ENCODE measurements around the gene CLIP1.
"Not testable (repeated sequence)": the region's sequence is repeated elsewhere in the genome, so short reads cannot be mapped to it uniquely, and the experiment has no call there.

Gene CLIP1

GRCh38 chr12:122421821-122422729 is at the start of gene CLIP1:
TSS of gene CLIP1 (minus strand) at chr12:122422669. CDS start at chr12:122380452, 42,217 bp downstream.
- DNase-seq = peak; percentile 79

DNA sequence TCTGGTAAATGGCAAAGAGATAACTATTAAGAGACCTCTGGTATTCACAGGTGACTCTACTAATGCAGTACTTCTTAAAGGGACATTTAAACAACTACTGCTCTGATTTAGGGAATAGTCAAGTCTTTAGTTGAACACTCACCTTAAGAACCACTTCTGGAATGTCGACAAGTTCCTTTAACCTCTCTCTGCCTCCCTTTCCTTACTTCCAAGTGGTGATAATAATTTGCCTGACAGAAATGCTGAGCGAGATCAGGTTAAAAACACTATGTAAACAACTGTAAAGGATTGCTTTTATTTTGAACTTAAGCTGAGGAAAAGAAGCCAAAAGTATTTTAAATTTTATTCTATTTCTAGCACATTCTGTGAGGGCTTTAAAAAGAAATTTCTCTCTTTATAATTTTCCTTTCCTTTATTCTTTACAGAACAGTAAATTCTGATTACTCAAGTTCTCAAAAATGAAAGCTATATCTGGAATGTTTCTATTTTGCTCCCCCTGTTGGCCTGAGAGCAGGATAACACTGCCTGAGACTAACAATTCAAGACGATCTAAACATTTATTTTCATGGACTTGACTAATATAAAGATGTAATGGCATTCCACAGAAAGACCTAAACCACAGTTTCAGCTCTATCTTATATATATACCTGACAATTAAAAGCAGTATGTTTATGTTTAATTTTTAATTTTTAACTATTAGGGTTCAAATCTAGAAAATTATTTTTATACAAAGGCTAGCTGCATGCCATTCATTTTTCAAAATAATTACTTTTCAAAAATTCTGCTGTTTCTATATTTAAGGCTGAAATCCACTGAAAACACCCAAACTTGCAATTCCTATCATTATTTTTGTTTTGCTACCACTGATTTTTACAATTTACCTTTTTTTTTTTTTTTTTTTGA is 49.1 kb upstream of the CLIP1 start:
- peak; percentile 23 for DNase-seq

GRCh38 chr12:122470576-122470975 is 48.1 kb upstream of the CLIP1 start:
- DNase-seq = not testable (repeated sequence)

GRCh38 chr12:122469856-122470255 is 47.4 kb upstream of the CLIP1 start:
- DNase-seq = not testable (repeated sequence)

DNA sequence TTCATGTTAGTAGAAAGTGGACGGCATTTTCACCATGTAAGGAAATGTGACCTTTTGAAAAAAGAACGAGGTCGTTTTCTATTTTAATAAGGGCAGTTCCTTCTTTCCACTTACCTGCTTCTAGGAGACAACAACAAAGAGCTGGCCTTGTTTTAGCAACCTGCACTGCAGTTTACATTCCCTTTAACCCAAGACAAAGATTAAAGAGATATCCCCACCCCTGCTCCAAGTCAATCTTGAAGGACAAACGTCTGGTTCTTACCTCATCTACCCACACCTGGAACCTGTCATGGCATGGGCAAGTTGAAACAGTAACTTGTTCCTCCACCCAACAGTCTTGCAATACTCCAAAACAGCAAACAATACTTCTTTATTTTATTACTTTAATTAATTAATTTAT is 45.5 kb upstream of the CLIP1 start:
- DNase-seq = no peak

DNA sequence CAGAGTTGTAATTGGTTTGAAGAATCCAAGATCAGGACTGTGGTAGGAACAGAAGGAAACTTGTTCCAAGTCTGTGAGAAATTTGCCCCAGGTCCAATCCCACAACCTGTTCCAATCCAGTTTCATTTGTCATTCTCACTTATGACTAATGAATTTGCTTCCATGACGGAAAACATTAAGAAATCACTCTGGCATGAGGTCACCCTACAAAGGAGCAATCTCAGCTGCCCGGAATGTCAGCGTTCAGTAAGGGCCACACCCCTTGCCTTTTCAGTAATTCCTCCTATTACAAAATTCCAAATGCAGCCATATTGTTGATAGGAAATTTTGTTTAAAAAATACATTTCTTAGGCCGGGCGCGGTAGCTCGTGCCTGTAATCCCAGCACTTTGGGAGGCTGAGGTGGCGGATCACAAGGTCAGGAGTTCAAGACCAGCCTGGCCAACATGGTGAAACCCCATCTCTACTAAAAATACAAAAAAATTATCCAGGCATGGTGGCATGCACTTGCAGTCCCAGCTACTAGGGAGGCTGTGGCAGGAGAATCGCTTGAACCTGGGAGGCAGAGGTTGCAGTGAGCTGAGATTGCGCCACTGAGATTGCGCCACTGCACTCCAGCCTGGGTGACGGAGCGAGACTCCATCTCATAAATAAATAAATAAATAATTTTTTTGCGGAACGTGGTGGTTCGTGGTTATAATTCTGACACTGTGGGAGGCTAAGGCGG is 42.0 kb upstream of the CLIP1 start:
- DNase-seq = peak; percentile 94

DNA sequence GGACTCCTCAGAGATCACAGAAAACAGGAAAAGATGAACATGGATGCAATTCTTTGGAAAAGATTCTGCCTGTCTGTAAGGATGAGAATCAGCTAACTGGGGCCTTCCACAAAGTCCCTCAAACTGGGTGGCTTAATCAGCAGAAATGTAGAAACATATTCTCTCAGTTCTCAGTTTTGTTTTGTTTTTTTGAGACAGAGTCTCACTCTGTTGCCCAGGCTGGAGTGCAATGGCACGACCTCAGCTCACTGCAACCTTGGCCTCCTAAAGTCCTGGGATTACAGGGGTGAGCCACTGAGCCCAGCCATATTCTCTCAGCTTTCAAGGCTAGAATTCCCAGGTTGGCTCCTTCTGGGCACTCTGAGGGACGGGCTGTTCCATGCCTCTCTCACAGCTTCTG is 38.2 kb upstream of the CLIP1 start:
- no peak for DNase-seq

DNA sequence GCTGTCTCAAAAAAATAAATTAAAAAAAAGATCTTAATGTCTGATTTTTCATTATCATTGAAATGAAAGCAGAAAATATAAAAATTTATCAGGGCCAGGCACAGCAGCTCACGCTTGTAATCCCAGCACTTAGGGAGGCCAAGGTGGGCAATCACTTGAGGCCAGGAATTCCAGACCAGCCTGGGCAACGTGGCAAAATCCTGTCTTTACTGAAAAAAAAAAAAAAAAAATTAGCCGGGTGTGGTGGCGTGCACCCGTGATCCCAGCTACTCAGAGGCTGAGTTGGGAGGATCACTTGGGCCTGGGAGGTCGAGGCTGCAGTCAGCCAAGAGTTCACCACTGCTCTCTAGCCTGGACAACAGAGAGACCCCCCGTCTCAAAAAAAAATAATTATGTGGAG is 37.6 kb upstream of the CLIP1 start:
- no peak for DNase-seq

GRCh38 chr12:122459211-122459610 is 36.7 kb upstream of the CLIP1 start:
- DNase-seq = no peak

- no peak for DNase-seq
Measured at GRCh38 chr12:122458105-122459035, 35.9 kb upstream of the CLIP1 start.

DNA sequence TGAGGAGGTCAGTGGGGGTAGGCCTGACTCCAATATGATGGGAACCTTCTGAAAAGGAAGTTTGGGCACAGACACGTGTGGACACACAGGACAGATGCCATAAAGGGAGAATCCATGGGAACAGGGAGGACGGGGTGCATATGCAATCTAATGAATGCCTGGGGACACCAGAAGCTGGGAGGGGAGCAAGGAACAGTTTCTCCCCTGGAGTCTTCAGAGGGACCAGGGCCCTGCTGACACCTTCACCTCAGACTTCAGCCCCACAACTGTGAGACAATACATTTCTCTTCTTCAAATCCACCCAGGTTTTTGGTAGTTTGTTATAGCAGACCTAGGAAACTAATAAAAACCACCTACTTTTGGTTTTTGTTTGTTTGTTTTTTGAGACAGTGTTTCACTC is 35.2 kb upstream of the CLIP1 start:
- DNase-seq = no peak

GRCh38 chr12:122454739-122455138 is 32.3 kb upstream of the CLIP1 start:
- no peak for DNase-seq

GRCh38 chr12:122454250-122454721 is 31.8 kb upstream of the CLIP1 start:
- DNase-seq = no peak

GRCh38 chr12:122452701-122453285 is 30.3 kb upstream of the CLIP1 start:
- DNase-seq = no peak

- DNase-seq = peak; percentile 87
Measured at GRCh38 chr12:122449317-122449716, 26.8 kb upstream of the CLIP1 start.

DNA sequence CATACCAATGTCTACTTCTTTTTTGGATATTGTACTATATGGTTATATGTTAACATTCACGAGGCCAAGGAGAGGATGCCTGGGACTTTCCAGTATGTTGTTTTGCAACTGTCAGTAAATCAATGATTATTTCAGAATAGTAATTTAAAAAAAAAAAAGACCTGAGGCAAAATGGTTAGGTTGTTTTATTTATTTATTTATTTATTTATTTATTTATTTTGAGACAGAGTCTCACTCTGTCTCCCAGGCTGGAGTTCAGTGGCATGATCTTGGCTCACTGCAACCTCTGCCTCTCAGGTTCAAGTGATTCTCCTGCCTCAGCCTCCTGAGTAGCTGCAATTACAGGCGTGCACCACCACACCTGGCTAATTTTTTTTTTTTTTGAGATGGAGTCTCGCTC is 25.4 kb upstream of the CLIP1 start:
- DNase-seq = not testable (repeated sequence)

GRCh38 chr12:122446390-122446789 is 23.9 kb upstream of the CLIP1 start:
- DNase-seq = not testable (repeated sequence)

GRCh38 chr12:122444071-122444470 is 21.6 kb upstream of the CLIP1 start:
- not testable (repeated sequence) for DNase-seq

DNA sequence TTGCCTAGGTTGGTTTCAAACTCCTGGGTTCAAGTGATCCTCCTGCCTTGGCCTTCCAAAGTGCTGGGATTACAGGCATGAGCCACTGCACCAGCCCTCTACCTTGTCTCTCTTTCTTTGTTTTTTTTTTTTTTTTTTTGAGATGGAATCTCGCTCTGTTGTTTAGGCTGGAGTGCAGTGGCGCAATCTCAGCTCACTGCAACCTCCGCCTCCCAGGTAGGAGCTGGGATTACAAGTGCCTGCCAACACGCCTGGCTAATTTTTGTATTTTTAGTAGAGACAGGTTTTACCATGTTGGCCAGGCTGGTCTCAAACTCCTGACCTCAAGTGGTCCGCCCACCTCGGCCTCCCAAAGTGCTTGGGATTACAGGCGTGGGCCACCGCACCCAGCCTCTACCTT is 16.4 kb upstream of the CLIP1 start:
- not testable (repeated sequence) for DNase-seq

DNA sequence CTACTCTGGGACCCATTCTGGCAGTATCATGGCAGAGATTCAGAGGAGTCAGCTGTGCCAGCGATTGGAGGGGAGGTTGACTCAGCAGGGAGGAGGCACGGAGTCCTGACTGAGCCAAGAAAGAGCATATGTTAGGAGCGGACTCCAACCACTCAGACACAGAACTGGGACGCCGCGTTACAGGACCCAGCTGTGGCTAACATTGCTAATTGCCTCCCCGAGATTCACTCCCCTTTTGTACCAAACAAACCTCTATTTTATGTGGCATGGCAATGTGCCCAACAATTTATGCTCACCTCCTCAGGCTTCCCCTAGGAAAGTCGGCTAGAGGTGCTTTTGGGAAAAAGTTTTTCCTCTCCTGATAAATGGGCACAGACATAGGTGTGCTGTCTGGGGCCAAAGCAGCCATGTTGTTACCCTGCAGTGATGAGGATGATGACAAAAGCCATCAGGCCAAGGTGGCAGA is 15.2 kb upstream of the CLIP1 start:
- DNase-seq = peak; percentile 84

GRCh38 chr12:122435186-122435585 is 12.7 kb upstream of the CLIP1 start:
- DNase-seq = no peak

All from NCI-H226 (cell line).